Epithelial cell of esophagus (primary cell): ENCODE results near the gene MYRF.

Source experiments
- DNase-seq: peaks from one replicate; pipeline ENCODE4 v3.0.0; 2010; ENCODE audit warnings: low read depth
- H3K4me3 ChIP-seq: 2 replicates; pipeline ENCODE4 v1.5.1; 2011; ENCODE audit warnings: mild to moderate bottlenecking, low read length, control low read depth
- CTCF ChIP-seq: IDR thresholded peaks from 2 replicates; pipeline ENCODE4 v1.5.1; 2011; ENCODE audit warnings: low read depth, mild to moderate bottlenecking, low read length, control low read depth, inconsistent platforms; ENCODE audit not compliant: insufficient read depth; ENCODE audit errors: missing control alignments

The MYRF gene

GRCh38 chr11:61732705-61733104, 19.7 kb upstream of the MYRF start:
- H3K4me3 ChIP-seq = no peak overlapping the region
- TF ChIP-seq CTCF = no peak
- peak; percentile 42 for DNase-seq

- H3K4me3 ChIP-seq = no peak overlapping the region
- TF ChIP-seq CTCF = peak; percentile 98
- peak; percentile 84 for DNase-seq
Measured at GRCh38 chr11:61733120-61733978, 19.1 kb upstream of the MYRF start.

- TF ChIP-seq CTCF = no peak
- no peak overlapping the region for H3K4me3 ChIP-seq
- DNase-seq = no peak
Measured at GRCh38 chr11:61734767-61735166, 17.7 kb upstream of the MYRF start.

- TF ChIP-seq CTCF = no peak
- H3K4me3 ChIP-seq = no peak overlapping the region
- no peak for DNase-seq
Measured at GRCh38 chr11:61735391-61735790, 17.0 kb upstream of the MYRF start.

GRCh38 chr11:61736310-61736709, 16.1 kb upstream of the MYRF start:
- no peak overlapping the region for H3K4me3 ChIP-seq
- no peak for TF ChIP-seq CTCF
- peak; percentile 68 for DNase-seq

GRCh38 chr11:61737131-61737530, 15.3 kb upstream of the MYRF start:
- no peak for TF ChIP-seq CTCF
- DNase-seq = no peak
- H3K4me3 ChIP-seq = no peak overlapping the region
